Inferior parietal cortex (tissue), 1 donor: ENCODE data around the gene BOC.
A peak's percentile ranks its signal among the peaks of the same experiment; 100 is the strongest.

Experiments used
- DNase-seq: peaks from one replicate; pipeline ENCODE4 v3.0.0-alpha.2; 2016; ENCODE audit errors: extremely low spot score

The BOC gene

DNA sequence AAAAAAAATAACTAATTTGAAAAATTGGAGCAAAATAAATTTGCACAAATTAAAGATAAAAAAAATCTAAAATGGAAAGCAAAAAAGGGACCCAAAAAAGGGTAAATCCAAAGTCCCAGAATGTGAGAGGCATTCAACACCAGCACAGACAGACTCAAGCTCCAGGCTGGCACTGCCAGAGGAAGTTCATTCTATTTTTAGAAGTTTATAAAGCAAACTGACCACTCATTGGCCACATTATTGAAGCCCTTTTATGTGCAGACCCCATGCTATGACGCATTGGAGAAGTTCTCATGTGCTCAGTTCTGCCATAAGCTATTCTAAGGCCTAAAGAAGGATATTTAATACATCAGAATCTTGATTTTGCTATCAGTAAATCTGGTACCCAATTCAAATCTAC lies 17.6 kb upstream of the BOC start:
- DNase-seq: no peak

DNA sequence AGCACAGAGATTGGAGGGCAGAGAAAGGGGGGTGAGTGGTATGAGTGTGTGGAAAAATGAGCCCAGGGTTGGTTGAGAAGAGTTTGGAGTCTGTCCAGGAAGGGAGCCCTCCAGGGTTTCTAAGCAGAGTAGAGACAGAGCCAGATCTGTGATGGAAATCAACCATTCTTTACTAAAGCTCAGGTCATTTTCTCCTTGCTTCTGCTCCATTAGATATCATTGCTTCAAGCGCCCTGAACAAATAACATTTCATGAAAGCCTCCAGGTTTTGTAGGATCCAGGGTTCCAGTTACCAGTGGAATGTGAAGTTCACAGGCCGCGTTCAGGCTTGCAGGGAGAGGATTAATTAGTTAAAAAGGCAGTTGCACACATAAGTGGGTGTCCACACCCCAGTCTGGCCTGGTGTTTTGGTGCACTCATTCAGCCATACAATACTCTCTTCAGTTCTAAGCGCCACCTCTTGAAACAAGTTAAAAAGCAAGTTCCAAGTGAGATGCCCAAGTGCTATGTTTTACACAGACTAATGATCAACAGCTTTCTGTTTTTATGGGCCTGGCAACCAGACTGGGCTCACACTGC lies 16.4 kb upstream of the BOC start:
- peak; percentile 9 for DNase-seq

DNA sequence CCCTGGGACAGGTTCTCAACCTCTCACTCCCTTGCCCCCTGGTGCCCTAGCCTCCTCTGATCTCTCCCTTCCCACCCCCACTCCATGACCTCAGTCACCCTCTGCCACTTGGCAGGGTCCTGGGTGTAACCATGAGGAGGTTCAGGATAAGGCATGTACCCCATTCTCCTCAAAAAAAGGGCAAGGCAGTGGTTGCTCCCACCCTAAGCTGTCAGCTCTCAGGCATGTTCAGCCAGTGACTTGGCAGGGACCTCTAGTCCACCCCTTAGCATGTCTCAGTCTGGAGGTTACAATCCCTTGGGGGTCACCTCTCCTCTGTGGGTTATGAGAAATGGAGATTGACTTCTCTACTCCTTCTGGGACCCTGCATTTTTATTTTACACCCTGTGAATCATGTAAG lies 11.0 kb upstream of the BOC start:
- no peak for DNase-seq

DNA sequence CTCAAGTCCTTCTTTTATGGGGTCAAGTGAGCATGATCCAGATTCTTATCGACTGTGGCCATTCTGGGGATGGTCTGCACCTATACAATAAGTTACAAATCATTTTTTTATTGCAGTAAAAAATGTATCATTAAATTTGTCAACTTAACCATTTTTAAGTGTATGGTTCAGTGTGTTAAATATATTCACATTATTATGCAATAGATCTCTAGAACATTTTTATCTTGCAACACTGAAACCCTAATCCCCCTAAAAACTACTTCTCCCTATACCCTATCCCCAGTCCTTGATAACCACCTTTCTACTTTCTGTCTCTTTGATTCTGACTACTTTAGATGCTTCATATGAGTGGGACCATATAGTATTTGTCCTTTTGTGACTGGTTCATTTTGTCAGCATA lies 10.4 kb upstream of the BOC start:
- no peak for DNase-seq

DNA sequence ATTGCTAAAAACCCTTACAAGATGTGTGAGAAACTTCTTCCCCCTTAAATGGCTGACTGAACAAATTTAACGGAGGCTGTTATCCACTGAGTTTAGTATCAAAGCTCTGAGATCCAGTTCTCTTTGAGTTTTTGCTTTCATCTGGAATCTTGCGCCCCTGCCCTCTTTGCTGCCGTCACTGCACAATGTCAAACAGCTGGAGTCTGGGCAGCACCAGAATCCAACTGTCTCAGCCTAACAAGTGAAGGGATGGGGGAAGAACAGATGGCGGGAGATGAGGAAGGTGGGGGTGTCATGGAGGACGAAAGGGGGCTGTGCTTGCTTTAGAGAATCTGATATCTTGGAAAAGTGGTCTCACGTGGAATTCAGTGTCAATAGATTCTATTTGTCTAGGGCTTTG lies 7.0 kb upstream of the BOC start:
- DNase-seq: no peak

DNA sequence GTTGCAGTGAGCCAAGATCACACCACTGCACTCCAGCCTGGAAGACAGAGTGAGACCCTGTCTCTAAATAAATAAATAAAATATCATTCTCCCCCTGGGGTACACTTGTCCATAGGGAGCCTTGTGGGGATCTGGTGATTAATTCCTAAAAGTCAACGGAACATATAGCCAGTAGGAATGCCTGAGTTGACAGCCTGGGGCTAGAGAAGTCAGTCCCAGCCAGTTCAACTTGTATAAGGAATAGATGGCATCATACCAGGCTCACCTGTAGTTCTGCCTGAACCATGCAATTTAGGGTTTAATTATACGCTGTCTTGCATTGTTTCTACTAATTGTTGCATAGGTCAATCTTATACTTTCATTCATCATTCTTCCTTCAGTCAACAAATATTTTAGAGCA lies 5.9 kb upstream of the BOC start:
- no peak for DNase-seq

DNA sequence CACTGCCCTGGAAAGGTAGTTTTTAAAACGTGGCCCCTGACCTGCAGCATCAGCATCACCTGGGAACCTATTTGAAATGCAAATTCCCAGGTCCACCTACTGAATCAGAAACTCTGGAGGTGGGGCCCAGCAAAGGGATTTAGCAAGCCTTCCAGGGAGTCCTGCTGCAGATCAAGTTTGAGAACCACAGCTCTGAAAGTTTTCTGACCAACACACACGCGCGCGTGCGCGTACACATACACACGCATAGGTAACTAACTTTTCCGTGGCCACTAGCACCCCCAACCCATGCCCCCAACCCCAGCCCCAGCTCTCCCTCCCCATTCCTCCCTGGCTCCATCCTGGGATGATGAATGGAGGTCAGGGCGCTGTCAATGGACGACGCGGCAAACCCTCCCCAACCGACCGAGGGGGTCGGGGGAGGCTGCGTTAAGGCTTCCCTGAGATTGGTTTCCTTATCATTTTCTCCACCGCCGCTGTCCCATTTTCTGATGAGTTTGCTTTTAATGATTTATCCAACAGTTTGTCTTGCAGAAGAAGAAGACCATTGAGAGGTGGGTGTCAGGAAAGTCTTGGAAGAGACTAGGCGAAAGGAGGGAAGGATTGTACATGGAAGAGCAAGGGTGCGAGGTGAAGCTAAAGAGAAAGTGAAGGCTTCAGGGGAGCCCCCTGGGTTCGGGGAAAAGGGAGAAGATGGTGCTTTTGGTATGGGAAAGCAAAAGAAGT lies 590 bp upstream of the BOC start:
- no peak for DNase-seq

DNA sequence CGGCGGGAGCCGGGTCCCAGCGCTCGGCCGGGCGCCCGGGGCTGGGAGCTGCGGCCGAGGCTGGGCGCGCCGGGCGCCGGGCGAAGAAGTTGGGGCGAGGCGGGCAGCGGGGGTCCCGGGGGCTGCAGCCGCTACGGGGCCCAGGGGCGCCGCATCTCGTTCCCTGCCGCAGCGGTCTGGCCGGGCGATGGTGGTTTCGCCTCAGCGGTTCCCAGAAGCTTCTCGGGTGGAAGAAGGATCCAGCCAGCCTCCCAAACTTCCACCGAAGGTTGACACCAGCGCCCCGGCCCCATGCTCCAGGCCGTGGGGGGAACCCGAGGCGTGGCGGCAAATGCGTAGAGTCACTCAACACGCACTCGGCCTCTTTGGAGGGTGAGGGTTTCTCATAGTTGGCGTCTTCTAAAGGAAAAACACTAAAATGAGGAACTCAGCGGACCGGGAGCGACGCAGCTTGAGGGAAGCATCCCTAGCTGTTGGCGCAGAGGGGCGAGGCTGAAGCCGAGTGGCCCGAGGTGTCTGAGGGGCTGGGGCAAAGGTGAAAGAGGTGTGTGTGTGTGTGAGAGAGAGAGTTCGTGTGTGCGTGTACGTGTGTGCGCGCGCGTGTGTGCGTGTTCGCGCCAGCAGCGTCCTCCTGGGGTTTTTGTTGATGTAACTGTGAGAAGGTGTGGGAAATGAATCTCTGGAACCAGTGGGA lies 940 bp downstream of the BOC start:
- no peak for DNase-seq

DNA sequence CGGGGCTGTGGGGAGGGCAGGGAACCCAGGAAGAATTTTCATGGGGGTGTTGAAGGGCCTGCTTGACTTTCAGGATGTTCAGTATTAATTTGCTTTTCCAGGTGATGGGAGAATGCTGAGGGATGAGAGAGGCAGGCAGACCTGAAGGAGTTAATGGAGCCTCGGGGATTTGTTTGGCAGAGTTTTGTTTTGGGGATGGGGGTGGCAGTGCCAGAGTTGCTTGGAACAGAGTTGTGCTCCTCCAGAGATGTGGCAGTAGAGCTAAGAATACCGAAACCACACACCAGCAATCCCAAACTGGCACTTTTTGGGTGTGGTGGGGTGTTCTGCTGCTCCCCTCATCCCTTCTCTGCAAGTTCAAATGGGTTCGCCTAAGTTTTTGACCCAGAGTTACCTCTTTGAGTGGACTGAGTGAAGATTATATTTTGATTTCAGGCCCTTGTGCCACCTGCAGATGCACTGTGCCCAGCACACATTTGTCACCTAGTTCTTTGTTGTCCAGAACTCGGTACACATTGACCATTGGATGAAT lies 1.6 kb downstream of the BOC start:
- DNase-seq: no peak

DNA sequence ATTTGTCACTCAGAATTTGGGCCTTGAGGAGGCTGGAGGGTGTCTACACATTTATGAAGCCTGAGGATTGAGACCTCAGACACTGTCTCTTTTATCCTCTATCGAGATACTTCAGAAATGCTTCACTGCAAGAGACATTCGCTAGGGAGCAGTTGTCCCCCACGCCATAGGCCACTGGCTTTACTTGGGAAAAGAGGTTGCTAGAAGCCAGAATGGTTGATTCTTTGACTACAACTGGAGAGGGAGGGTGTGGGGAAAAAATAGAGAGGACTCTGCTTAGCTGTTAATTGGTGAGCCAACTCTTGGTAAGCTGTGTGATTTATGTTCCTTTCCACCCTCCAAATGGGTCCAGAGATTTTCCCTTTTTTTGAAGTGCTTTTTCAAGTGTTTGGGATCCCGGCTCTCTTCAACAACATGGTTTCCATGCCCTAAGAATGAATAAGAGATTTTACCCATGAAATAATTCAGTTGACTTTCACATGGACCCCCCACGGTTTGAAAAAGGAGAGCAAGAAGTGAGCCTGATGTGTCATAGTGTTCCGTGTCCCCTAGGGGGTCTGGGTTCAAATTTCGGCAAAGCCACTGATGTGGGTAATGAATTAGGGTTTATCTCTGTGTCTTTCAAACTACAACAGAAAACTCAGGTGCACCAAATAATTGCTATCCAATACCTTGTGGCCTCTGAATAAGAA lies 2.7 kb downstream of the BOC start:
- no peak for DNase-seq

DNA sequence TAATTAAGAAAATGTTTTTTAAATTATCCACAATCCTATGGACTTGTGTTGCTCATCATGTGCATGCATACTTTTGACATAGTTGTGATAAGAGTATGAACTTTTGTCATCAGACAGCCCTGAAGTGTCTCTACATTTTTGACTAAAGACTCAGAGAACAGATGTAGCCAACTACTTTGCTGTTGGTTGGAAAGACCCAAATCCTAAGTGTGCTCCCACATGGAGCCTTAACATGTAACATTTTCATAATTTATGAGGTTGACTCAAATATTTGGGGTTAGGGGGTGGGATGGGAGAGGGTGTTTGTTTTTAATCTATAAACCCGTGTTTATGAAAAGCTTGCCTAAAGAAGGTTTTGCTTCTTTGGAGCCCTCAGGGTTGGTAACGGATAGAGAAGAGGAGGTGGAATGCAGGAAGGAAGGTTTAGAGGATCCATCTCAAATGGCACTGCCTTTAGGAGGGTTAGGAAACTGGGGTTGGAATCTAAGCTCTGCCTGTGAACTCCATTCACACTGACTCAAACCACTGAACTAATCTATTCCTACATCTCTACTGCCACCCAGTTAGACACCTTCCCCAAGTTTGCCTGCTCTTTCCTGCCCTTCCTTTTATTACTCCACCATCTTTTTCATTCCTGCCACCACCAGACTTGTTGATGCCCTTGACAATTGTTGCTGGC lies 3.7 kb downstream of the BOC start:
- no peak for DNase-seq

DNA sequence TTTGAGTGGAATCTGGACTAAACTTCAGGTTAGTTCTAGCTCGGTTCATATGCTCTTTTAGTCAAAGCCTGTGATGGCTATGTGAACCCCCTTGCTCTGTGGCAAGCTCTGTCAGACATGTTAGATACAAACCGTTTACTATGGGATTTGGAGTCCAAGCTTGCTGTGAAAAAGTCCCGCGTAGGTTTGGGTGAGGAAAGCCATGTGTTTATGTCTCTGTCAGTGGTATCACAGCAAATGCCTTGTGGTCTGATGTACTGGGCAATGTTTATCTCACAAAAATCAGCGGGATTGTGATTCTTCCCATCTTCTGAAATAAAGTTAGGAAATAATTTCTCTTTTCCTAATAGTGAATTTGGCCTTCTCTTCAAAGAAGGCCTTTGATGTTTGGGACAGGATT lies 5.0 kb downstream of the BOC start:
- DNase-seq: no peak

DNA sequence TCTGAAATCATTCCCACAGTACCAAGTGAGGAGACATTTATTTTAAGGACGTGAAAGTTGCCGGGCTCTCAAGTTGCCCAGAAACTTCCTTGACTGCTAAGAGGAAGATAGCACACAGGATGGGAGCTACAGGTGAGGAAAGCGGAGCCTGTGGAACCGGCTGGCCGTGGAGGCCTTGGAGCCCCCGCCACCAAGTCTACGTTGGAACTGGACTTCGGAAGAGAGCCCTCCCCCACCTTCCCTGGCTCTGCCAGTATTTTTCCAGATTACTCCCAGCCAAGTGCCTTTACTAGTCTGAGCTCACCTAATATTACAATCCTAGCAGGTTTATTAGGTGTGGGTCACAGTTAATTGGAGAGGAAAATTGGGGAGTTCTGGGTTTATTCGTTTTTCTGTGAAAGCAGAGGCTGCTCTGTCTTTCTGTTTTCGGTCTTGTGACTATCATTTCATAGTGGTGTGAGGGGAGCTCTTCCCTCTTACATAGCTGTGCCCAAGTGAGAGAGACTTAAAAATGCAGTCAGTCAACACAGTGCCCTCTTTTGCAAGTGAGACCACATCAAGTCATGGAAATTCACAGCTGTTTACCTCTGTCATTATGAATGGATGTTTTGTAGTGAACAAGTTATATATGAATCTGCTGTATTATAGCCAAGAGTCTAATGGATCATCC lies 6.8 kb downstream of the BOC start:
- no peak for DNase-seq

DNA sequence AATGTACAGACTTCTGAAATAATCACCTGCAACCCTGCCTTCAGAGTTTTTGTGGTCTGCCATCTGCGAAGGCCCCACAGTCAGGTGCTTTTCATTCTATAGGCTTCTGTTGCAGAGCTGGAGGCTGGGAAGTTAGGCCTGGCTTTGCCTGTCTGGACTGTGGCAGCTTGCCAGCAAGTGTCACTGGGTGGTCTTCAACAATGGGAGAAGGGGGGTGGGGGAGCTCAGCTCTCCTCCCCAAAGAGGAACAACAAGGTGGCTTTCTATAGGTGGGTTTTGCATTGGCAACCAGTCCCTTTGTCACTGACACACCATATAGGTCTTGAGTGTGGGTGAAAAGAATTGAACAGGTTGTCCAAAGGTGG lies 7.3 kb downstream of the BOC start:
- no peak for DNase-seq

DNA sequence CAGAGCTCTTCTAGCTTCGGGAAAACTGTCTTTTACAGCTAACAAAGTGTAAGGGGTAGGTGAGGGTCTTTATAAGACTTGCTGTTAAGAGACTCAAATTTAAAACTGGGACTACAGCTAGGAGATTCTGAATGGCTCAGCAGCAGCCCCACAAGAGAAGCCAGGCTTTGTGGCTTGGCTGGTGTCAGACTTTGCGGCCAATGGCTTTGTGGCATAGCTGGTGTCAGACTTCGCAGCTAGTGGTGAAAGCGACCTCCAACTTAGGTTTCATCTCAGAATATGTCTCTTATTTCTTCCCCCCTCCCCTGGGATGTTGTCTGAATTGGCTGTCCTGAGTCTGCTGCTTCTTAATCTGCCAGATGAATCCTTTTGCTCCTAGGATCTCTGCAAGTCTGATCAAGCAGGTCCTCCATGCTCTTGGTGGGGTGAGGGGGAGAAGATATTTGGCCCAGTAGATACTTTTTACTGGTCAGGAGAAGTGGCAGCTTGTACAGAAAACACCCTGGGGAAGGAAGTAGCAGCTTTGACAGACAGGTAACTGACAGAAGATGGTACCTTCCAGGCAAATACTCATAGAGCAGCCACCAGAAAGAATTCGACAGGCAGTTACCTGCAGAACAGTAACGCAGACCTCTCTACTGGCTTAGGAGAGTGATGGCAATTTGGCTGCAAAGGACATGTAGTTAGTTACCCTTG lies 8.4 kb downstream of the BOC start:
- DNase-seq: no peak

DNA sequence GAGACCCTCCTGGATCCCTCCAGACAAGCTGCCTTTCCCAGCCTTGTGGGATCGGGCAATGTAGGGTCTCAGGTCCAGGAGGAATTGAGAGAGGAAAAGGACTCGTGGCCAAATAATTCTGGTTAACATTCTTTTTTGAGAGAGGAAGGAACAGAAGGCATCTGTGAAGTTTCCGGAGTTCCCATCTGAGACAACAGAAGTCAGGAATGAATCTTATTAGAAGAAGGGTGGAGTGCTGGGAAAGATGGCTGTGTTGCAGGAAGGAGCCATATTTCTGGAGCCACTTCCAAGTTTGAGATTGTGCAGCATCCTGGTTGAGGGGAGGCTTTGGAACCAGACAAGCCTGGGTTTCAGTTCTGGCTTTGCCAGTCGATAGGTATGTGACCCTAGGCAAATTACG lies 9.4 kb downstream of the BOC start:
- no peak for DNase-seq

DNA sequence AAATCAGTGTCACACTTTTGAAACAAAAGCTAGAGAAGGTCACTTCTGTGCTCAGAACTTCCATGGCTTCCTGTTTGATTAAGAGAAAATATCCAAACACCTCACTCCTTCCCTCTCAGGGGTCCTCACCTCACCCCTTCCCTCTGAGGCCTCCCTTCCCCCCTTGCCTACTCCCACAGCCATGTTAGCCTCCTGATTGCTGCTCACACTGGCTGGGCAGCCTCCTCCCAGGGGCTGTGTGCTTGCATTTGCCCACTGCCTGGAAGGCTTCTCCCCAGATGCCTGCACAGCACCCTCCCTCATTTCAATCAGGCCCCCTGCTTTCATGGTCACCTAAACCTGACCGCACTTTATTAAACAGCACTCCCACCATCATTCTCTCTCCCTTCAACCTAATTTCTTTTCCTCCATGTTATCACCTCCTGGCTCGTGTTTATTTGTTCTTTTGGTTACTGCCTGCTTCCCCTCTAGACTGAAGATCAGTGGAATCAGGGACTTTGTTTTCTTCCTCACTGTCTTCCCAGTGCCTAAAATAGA lies 10.4 kb downstream of the BOC start:
- DNase-seq: no peak

DNA sequence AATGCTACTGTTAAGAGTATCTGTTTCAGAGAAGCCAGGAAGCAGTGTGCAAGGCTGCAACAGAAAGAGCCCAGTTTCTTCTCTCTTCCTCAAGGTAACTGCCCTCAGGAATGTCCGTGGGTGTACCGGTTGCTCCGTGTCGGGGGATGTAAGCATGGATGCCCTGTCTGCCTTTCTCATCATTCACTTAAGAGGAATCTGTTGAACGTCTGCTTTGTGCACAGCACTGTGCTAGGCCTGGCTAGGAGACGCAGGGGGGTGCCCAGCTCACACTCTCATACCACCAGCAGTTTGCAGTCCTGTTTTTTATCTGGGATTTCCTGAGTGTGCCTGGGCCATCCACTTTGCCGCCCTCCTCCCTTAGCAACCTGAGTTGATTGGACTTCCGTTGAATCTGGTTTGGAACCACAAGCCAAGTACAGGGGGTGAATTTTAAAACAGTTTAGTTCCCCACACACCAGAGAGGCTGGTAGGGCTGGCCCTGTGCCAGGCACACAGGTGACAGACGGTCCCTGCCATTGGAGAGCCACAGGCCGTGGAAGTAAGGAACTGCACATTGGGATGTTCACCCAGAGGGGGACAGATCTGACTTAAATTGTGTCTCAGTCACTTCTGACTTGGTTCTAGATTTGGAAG lies 11.2 kb downstream of the BOC start:
- no peak for DNase-seq

DNA sequence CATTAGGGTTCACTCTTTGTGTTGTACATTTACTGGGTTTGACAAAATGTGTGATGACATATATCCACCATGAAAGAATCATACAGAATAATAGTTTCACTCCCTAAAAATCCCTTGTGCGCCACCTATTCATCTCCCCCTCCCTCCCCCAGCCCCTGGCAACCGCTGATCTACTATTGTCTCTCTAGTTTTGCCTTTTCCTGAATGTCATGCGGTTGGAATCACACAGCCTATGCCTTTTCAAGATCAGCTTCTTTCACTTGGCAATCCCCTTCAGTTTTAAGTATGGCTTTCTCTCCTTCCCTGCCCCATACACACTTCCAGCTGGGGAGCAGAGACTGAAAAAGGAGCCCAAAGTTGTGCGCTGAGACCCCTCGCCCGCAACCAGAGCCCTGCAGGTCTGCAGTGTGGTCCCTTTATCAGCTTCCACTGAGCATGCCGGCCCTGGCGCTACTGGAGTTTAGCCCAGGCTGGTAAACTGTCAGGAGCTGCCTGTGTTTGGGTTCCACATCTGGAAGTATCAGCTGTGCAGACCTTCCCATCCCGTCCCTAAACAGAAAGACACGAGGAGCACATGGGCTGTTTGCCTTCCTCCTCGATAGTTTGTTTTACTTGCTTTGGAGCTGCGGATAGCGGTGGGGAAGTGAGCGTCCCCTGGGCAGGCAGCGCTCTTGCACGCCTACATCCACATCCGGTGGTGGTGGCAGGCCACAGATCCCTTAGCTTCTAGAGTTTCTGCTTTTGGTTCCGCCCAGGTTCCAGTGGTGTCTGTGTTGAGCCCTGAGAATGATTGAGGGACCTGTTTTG lies 12.3 kb downstream of the BOC start:
- DNase-seq: no peak
